Dermis microvascular lymphatic vessel endothelial cell (primary cell): ENCODE results near the gene ZW10. TPM values are rescaled to one million over a fixed set of nuclear protein-coding genes. Genes with fewer than 3 reads are reported as not detected.
"Not testable (repeated sequence)": the region's sequence is repeated elsewhere in the genome, so short reads cannot be mapped to it uniquely, and the experiment has no call there.

Source experiments
- DNase-seq, 2 donors: peaks; one replicate each; pipeline versions ENCODE4 v3.0.0 to v3.0.0-alpha.2; 2010; ENCODE audit warnings: low read depth in 2 of 2
- total RNA-seq: library from RNA; depleted of rRNA; stranded (reverse); fragments of >200 nt; gene quantifications from 2 replicates; pipeline ENCODE4 v1.2.1, GENCODE V29; 2014

Gene ZW10
- total RNA-seq, 1 donor from 2014 or later, result 18.1 TPM

DNA sequence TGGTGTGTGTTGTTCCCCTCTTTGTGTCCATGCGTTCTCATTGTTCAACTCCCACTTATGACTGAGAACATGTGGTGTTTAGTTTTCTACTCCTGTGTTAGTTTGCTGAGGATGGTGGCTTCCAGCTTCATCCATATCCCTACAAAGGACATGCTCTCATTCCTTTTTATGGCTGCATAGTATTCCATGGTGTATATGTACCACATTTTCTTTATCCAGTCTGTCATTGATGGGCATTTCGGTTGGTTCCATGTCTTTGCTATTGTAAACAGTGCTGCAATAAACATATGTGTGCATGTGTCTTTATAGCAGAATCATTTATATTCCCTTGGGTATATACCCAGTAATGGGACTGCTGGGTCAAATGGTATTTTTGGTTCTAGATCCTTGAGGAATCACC, 10.5 kb downstream of the ZW10 start:
- DNase-seq, result not testable (repeated sequence)

DNA sequence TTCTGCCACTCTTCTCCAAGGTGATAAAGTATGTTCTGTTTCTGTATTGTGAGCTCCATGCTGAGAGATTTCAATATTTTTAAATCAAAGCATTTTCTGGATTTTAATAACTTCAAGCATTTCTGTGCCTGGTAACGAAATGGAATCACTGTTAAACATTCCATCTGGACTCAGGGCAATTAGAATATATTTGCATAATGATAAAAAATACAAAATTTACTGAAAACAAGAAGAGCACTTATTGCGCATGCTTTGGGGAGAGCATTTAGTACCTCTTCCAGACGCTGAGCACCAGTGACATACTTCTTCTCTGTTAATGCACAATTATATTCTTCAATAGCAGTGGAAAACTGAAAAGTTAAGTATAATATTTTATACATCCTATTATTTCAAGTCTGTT, 13.3 kb downstream of the ZW10 start:
- no peak for DNase-seq

DNA sequence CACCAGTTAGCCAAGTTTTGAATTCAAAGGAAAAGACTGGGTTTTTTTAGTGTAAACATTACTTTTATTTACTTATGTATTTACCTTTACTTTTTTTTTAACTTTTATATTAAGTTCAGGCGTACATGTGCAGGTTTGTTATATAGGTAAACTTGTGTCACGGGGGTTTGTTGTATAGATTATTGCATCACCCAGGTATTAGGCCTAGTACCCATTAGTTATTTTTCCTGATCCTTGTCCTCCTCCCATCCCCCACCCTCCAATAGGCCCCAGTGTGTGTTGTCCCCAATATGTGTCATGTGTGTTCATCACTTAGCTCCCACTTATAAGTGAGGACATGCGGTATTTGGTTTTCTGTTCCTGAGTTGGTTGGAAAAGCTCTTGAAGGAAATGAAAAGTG, 20.6 kb downstream of the ZW10 start:
- no peak for DNase-seq

DNA sequence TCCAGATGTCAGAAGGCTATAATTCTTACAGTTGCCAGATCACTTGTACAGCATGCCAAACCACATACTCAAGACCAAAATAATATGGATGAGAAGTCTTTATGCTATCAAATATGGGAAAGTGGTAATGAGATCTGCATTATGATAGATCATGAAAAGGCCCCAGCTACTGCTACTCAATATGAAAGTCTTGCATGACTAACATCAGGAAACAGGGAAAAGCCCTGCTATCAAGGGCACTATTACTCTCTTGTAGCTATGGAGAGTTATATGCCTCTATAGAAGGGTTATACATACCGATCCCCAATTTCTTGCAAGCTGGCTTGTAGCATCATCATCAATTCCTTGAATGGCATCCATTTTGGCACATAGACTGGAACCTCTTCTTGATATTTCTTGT, 37.2 kb downstream of the ZW10 start:
- DNase-seq, result no peak

DNA sequence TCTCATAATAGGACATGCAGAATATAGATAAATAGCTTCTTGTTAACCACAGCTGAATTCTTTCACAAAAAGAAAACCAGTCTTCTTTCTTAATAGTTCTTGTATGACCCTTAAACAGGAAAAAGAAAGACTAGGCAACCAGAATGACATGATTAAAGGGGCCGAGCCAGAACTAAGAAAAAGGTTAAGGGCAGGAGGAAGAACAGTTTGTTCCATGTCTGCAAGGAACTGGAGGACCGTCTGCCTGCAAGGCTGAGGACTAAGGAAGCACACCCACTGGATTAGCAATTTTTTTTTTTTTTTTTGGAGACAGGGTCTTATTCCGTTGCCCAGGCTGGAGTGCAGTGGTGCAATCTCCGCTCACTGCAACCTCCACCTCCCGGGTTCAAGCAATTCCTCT, 41.4 kb downstream of the ZW10 start:
- no peak for DNase-seq

DNA sequence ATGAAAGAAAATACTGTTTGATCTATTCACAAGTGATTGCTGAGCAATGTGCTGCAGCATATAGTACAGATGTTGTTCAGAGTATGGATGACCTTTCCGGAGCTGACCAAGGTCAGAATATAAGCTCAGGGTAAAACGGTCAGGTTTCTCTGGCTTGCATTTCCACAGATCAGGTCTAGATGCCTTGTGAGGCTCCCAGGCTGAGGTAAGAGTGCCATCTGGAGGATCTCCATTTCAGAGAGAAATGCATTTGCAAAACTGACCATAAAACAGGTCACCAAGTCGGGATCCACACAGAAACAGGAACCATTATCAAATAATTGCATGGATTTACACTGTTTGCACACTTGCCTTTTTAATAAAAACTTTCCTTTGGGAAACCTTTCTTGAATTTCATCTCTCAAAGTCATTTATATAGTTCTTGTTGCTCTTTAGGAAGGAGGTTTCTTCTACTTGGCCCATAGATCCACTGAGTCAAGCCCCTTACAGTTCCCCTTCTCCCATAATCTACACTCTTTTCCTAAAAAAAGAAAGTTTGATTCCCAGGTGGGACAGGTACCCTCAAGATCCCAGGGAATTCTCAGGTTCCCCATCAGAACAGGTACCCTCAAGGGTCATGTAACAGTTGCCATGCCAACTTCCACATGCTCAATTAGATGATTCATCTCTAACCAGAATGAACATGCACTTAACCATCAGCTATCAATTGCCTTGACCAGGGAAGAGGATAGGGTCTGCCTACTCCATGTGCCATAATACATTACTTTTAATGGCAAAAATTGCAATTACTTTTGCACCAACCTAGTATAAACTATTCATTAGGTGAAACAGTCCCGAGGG, 42.4 kb downstream of the ZW10 start:
- peak; percentile 10 to 28 for DNase-seq

DNA sequence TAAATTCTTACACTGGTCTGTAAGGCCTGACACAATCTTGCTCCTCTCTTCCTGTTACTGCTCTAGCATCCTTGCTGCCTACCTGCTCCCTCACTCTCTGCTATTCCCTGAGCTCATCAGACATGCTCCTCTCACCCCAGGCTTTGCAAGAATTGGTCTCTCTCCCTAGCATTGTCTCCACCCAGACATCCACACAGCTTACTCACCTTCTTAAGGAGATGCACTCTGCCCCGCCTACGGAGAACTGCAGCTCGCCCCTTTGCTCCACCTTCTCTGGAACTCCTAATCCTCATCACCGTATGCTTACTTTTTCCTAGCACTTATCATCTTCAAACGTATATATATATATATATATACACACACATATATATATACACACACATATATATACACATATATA, 44.0 kb downstream of the ZW10 start:
- DNase-seq, result no peak

DNA sequence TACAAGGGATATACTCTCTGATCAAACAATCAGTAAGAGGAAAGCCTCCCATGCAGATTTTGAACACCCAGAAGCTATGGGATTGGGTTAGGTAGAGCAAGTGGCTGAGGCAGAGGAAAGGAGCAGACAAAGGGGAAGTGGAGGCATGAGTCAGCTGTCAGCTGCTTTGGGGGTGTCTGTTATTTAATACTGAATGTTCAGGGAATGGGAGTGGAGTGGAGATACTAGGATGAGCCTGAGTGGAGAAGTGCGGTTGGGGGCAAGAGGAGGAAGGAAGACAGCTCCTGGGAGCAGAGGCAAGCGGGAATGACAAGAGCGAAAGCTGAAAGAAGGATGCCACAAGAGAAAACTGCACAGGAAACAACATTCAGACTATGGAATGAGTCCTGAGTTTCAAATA, 44.7 kb downstream of the ZW10 start:
- DNase-seq, result peak in 1 of 2 donors; percentile 34

DNA sequence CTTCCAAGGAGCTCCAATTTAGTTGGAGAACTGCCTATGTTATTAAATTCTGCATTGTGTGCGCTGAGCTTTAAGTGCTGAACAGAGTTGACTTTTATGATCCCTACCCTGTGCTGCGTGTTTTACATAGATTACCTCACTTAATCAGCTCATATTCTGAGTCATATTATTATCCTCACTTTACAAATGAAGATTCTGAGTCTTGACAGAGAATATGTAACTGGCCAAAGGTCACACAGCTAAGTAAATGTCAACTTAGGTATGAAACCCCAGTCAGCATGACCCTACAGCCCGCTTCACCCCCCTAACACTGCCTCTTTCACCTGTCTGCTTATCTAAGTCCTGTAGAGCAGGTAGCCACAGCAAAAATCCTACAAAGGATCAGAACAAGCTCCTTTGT, 47.6 kb downstream of the ZW10 start:
- DNase-seq, result no peak

DNA sequence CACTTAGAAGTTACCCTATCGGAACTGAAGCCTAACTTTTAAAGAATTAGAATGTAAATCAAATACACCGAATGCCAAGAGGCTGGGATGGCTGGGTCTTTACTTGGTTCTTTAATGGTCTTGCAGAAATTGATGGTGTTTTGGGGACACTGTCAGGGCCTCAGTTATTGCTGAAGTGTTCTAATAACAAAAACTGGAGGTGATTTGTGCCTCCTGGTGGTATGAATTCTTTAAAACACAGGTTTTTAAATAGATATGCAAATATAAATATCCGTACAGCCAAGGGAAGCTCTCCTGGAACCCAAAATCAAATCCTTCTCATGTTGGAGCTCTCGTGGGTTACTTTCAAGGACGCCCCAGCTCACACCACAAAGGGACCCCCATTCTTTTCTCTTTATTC, 48.1 kb downstream of the ZW10 start:
- DNase-seq, result no peak

DNA sequence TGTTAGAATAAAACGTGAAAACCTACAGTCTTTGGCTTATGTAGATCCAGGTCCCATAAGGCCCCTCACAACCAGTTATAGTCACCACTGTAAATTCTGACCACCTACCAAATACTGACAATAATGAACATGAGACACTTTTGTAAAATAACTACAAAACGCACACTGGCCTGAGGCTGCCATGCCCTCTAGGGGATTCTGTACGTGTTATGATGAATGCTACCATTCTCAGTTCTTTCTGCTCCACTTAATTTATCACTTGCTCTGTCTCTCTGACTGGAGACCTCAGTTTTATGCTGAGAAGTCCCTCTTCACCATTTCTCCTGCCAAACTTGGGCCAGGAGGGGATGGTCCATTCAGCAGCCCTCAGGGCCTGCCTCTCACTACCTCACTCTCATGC, 48.7 kb downstream of the ZW10 start:
- DNase-seq, result no peak

DNA sequence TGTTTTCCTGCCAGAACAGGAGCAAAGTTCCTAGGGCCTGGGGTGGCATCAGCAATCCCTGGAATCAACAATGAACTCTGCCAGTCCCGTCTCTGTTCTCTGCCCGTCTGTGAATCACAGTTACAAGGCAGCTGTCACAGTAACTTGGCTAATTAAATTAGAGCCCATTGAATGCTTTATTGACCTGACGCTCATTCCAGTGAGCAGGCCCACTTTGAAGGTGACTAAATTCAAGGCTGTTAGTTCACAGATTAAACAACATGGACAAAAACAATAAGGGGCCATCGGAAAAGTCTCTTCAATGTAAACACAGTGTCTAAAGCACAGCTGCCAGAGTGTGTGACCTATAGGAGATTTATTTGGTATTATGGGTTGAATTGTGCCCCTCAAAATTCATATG, 49.7 kb downstream of the ZW10 start:
- DNase-seq, result no peak

DNA sequence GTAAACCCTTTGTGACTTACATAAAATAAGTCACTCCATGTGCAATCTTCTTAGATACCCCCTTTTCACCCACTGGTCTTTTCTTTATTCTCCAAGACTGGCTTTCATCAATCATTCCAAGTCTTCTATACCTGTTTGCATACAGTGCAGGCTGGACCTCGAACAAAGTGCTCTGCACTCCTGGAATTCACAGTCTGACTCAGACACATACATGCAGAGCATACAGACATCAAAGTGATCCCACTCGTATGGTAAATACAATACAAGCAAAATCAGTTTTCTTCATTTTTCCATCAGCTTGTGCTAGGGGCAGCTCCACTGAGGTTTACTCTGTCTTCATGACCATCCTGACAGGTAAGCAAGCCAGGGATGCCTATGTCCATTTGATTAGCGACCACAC, 50.6 kb downstream of the ZW10 start:
- DNase-seq, result no peak

DNA sequence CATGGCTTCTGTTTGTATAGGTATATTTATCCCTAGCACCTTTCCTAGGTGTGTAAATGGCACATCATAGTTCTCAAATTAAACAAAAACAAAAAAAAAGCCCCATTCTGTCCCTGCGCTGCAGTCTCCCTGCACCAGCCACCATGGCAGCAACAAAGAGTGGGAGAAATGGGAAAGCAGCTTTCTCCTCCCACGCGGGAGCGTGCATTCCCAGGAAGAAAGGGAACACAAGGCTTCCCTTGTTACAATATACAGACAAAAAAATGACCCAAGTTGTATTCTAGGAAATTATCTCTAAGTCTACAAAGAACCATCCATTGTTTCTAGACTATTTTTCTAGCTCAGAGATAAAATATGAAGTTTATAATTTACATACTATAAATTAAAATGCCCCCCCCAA, 51.3 kb downstream of the ZW10 start:
- DNase-seq, result no peak

DNA sequence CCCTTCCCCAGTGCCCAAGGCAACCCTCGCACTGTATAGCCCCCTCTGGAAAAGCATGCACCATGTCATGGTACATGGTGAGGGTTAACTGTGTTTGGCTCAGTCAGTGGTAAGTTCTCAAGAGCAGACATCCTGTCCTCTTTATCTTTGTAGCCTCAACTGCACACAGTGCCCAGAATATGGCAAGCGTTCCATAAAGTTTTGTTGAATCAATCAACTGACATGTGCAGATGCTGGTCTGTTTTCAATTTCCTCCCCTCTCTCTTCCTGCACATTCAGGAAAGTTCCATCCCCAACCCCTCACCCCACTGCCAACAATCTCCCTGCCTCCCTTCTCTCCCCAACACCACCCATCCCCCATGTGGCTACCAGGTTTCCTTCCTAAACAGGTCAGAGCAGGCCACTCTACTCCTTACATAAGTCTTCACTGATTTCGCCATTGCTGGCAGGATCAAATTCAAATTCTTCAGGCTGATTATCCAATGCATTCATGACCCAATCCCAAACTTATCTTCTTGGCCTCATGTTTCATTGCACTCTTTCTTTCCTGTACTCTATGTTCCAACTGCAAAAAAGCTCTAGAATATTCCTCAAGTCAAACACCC, 51.9 kb downstream of the ZW10 start:
- no peak for DNase-seq

DNA sequence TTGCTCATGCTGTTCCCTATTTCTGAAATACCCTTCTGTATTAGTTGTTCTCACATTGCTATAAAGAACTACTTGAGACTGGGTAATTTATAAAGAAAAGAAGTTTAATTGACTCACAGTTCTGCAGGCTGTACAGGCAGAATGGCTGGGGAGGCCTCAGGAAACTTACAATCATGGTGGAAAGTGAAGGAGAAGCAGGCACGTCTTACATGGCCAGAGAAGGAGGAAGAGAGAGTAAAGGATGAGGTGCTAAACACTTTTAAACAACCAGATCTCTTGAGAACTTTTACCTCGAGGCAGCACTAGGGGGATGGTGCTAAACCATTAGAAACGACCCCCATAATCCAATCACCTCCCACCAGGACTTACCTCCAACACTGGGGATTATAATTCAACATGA, 53.0 kb downstream of the ZW10 start:
- not testable (repeated sequence) for DNase-seq

DNA sequence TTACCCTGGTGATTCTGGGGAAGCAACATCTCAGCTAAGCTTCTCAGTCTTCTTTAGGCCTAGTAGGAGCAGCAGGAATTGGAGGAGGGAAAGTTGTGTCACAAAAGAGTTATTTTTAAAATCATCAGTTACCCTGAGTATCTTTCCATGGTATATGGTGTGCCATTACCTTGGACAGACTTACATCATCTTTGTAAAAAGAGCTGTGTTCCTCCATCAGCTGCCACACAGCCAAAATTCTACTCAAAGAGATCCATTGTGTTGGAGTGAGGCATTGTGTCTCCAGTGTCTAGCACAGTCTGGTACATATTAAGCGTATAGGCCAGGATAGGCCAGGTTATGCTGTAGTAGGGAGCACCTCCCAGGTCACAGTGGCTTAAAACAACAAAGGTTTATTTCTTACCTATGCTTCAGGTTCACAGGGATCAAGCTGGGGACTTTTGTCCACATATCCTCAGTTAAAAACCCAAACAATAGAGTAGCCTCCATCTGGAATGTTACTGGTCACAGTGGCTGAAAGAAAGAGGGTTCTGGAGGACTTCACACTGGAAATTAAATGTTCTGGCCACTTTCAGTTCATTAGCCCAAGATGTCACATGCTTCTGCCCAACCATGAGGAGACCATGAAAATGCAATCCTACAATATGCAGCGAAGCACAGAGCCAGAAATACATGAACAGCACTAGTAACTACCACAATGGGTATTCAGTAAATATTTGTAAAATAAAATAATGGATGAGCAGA, 57.4 kb downstream of the ZW10 start:
- DNase-seq, result no peak

DNA sequence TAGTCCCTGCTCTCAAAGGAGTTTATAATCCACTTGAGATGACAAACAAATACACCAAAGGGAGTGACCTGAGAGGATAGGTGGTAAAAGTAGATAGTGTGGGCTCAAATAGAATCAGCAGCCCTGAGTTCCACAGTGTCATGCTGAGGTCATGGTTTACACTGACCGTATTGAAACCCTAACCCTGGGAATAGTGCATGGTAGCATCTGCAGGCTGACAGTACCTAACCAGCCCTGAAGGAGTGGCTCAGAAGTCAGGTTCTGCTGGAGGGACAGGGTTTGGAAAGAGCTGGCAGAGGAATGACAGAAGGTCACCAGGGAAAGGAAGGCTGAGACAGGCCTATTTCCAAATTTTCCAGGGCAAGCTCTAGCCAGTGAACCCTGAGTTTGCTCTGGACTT, 58.2 kb downstream of the ZW10 start:
- DNase-seq, result no peak

DNA sequence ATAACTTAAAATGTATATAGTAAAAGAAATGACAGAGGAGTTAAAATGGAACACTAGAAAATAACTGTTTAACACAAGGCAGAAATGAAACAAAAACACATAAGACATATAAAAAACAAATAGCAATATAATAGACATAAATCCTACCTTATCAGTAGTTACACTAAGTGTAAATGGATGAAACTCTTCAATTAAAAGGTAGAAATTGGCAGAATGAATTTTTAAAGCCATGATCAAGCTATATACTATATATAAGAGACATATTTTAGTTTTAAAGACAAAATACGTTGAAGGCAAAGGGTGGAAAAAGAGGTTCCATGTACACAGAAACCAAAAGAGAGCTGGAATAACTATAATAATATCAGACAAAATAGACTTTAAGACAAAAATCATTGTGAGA, 62.5 kb downstream of the ZW10 start:
- no peak for DNase-seq

DNA sequence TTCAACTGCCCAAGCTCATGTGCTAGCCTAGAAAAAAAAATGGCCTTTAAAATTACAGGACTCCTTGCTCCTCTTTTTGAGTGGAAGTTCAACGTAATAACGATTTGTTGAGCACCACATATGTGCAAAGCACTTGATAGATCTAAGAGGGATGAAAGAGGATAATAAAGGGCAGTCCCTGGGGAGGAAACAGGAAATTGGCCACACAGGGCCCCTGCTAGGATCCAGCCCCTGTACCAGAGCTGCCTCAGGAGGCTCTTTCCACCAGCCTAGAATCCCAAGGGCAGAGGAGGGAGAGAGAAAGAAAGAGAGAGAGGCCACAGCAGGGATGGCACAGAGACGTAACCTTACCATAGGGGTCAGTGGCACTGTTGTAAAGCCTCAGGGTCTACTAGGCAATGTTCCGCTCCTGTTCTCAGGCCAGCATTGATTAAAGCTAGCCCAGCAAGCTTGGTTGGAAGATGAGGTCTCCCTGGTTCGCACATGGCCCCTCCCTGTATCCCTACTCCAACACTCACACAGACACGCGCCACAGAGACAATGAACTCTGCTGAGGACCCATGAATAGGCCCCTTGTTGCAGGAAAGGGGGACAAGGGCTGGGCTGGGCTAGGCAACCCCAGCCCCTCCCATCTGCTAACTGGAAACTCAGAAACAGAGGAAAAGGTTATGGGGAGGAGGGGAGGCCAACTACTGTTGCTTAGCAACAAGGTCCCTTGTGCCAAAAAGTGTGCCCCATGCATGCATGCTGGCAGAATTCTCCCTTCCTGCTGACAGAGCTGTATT, 67.4 kb downstream of the ZW10 start, which contains the start of gene TMPRSS5:
TMPRSS5 (minus strand) TSS at position 438 of the 785 bp plus-strand sequence; CDS start at position 354, 84 bp downstream.
- no peak for DNase-seq

DNA sequence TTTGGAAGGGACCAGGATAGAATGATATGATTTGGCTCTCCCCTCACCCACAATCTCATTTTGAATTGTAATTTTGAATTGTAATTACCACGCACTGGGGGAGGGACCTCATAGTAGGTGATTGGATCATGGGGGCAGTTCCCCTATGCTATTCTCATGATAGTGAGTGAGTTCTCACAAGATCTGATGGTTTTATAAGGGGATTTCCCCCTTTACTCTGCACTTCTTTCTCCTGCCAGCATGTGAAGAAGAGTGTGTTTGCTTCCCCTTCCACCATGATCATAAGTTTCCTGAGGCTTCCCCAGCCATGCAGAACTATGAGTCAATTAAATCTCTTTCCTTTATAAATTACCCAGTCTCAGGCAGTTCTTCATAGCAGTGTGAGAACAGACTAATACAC, 69.9 kb downstream of the ZW10 start:
- not testable (repeated sequence) for DNase-seq

DNA sequence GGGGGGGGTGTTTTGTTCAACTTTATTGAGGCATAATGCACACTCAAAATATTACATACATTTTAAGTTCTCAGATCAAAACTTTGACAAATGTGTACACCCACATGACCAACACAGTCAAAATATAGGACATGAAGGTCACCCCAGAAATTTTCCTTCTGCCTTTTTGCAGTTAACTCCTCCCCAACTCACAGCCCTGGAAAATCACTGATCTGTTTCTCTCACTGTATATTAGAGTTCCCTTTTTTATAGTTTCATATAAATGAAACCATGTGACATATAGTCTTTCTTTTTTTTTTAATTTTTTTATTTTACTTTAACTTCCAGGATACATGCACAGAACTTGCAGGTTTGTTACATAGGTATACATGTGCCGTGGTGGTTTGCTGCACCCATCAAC, 72.0 kb downstream of the ZW10 start:
- DNase-seq, result no peak
